HepG2 (cell line): ENCODE measurements around the gene DNAJB2. TPM values are rescaled to one million over a fixed set of nuclear protein-coding genes. Genes with fewer than 3 reads are reported as not detected.

ENCODE experiments used
- ATF7-NPFF ChIP-seq: sonication (generic); formaldehyde crosslinking; IDR thresholded peaks from 2 replicates; pipeline ENCODE4 v1.8.1; 2023; ENCODE audit warnings: mild to moderate bottlenecking, low read depth, missing genetic modification reagents, moderate library complexity
- IRX3 ChIP-seq: sonication (generic); formaldehyde crosslinking; IDR thresholded peaks from 2 replicates; pipeline ENCODE4 v1.8.1; 2023; ENCODE audit warnings: mild to moderate bottlenecking, low read depth, missing genetic modification reagents, borderline replicate concordance
- RARA ChIP-seq: IDR thresholded peaks from 2 replicates; pipeline ENCODE4 v1.6.1; 2016; ENCODE audit warnings: missing genetic modification reagents, missing compliant biosample characterization
- ZNF317 ChIP-seq: sonication (generic); formaldehyde crosslinking; IDR thresholded peaks from 2 replicates; pipeline ENCODE4 v1.5.0; 2020; ENCODE audit warnings: mild to moderate bottlenecking, missing genetic modification reagents
- ZNF350 ChIP-seq: sonication (generic); formaldehyde crosslinking; IDR thresholded peaks from 2 replicates; pipeline ENCODE4 v1.4.0; 2020; ENCODE audit warnings: mild to moderate bottlenecking, low read depth, missing genetic modification reagents, borderline replicate concordance
- ZNF556 ChIP-seq: sonication (generic); formaldehyde crosslinking; IDR thresholded peaks from 2 replicates; pipeline ENCODE4 v1.4.0; 2020; ENCODE audit warnings: mild to moderate bottlenecking, missing genetic modification reagents, borderline replicate concordance
- ZNF672 ChIP-seq: sonication (generic); formaldehyde crosslinking; IDR thresholded peaks from 2 replicates; pipeline ENCODE4 v1.8.1; 2022; ENCODE audit warnings: missing genetic modification reagents
- ZNF891 ChIP-seq: sonication (generic); formaldehyde crosslinking; IDR thresholded peaks from 2 replicates; pipeline ENCODE4 v1.5.0; 2020; ENCODE audit warnings: mild to moderate bottlenecking, missing genetic modification reagents
- ZZZ3 ChIP-seq: sonication (generic); formaldehyde crosslinking; IDR thresholded peaks from 2 replicates; pipeline ENCODE4 v1.4.0; 2020; ENCODE audit warnings: missing genetic modification reagents, mild to moderate bottlenecking, borderline replicate concordance
- polyA plus RNA-seq, 8 experiments: library from polyadenylated mRNA; depleted of rRNA in 3 of 8; stranded (reverse) in 7 of 8; unstranded in 1 of 8; fragments of >200 nt; fragmentation: Illumina TruSeq in 4 of 8; extraction: Trizol in 4 of 8; gene quantifications; 2 replicates each; pipeline versions ENCODE4 v1.2.1 to v1.2.3, GENCODE V29; 2011 to 2016; ENCODE audit warnings: low read depth in 4 of 8, missing spikeins in 1 of 8, mixed read lengths in 1 of 8; ENCODE audit not compliant: insufficient read depth in 1 of 8
- total RNA-seq, 5 experiments: library from RNA; depleted of rRNA; stranded (reverse); fragments of >200 nt; fragmentation: Illumina TruSeq; extraction: Trizol; gene quantifications; 2 replicates each; pipeline ENCODE4 v1.2.3, GENCODE V29; 2016; ENCODE audit warnings: low read depth in 1 of 5
- TF ChIP-seq, protein P1 (sequence below): IDR thresholded peaks from 2 replicates; pipeline ENCODE4 v1.6.1; 2016; ENCODE audit warnings: mild to moderate bottlenecking, missing biosample characterization, missing genetic modification reagents
- TF ChIP-seq, protein P2 (sequence below): sonication (generic); formaldehyde crosslinking; IDR thresholded peaks from 2 replicates; pipeline ENCODE4 v1.4.0; 2020; ENCODE audit warnings: low read depth, mild to moderate bottlenecking, missing genetic modification reagents
- TF ChIP-seq, protein P3 (sequence below): sonication (generic); formaldehyde crosslinking; IDR thresholded peaks from 2 replicates; pipeline ENCODE4 v1.8.0; 2022; ENCODE audit warnings: missing genetic modification reagents, mild to moderate bottlenecking, moderate library complexity, borderline replicate concordance
- TF ChIP-seq, protein P4 (sequence below): sonication (generic); formaldehyde crosslinking; IDR thresholded peaks from 2 replicates; pipeline ENCODE4 v1.4.0; 2020; ENCODE audit warnings: missing genetic modification reagents, borderline replicate concordance
- TF ChIP-seq, protein P5 (sequence below): sonication (generic); formaldehyde crosslinking; IDR thresholded peaks from 2 replicates; pipeline ENCODE4 v1.4.0; 2020; ENCODE audit warnings: mild to moderate bottlenecking, missing genetic modification reagents
- TF ChIP-seq, protein P6 (sequence below): sonication (generic); formaldehyde crosslinking; IDR thresholded peaks from 2 replicates; pipeline ENCODE4 v1.8.1; 2023; ENCODE audit warnings: missing genetic modification reagents, mild to moderate bottlenecking, borderline replicate concordance
- TF ChIP-seq, protein P7 (sequence below), 2 experiments: fragments of 450-650 bp in 1 of 2; sonication (generic) in 1 of 2; formaldehyde crosslinking; IDR thresholded peaks; 2 replicates each; pipeline versions ENCODE4 v1.5.0 to v1.8.0; 2020 to 2022; ENCODE audit warnings: mild to moderate bottlenecking in 1 of 2, missing genetic modification reagents in 1 of 2
- TF ChIP-seq, protein P8 (sequence below): sonication (generic); formaldehyde crosslinking; IDR thresholded peaks from 2 replicates; pipeline ENCODE4 v1.8.1; 2023; ENCODE audit warnings: mild to moderate bottlenecking, inconsistent platforms, moderate library complexity, missing genetic modification reagents, borderline replicate concordance

DNAJB2 gene
- total and polyA plus RNA-seq, 2 of the 13 experiments (the other 11 are each of a cell fraction or from before 2014, with no cell fraction given), result 21.3 to 31.1 TPM

DNA sequence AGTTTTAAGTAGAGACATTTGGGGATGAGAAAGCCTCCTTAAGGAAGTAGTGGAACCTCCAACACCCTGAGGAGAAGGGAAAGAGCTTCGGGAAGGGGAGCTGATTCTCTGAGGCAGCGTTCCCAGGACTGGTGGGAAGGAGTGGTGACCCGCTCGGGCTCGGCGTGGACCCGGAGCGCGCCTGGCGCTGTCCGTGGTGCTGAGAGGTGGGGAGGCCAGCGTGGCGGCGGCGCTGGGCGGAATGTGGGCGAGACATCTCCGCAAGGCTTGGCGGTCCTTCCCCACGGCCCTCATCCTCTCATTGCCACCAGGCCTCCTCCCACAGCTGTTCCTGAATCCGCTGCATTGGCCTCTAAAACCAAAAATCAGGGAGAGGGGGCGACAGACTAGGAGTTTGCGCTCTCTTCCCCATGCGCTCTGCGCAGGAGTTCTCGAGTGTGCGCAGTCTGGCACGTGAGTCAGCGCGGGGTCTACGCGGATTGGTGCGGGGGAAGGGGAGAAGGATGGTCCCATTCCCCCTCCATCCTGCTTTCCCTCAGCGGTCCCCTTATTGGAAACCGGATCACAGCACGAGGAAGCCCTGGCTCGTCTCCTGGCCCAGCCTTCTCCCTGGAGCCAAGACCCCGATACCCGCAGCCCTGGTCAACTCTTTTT is 52.5 kb downstream of the DNAJB2 start (continued):
- peak; percentile 93; the same call in 1 of the 2 replicates for TF ChIP-seq ATF7-NPFF (CRISPR knock-in tag)
- TF ChIP-seq, protein P1, sequence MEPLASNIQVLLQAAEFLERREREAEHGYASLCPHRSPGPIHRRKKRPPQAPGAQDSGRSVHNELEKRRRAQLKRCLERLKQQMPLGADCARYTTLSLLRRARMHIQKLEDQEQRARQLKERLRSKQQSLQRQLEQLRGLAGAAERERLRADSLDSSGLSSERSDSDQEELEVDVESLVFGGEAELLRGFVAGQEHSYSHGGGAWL, result peak; percentile 96
- peak; percentile 76 for TF ChIP-seq RARA (CRISPR knock-in tag)
- TF ChIP-seq IRX3, result no peak; the same call in 1 of the 2 replicates
- TF ChIP-seq ZNF350, result no peak
- TF ChIP-seq, protein P2, sequence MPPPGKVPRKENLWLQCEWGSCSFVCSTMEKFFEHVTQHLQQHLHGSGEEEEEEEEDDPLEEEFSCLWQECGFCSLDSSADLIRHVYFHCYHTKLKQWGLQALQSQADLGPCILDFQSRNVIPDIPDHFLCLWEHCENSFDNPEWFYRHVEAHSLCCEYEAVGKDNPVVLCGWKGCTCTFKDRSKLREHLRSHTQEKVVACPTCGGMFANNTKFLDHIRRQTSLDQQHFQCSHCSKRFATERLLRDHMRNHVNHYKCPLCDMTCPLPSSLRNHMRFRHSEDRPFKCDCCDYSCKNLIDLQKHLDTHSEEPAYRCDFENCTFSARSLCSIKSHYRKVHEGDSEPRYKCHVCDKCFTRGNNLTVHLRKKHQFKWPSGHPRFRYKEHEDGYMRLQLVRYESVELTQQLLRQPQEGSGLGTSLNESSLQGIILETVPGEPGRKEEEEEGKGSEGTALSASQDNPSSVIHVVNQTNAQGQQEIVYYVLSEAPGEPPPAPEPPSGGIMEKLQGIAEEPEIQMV (CRISPR knock-in tag), result peak; percentile 55; the same call in 1 of the 2 replicates
- TF ChIP-seq ZNF891 (CRISPR knock-in tag), result peak; percentile 49; the same call in 1 of the 2 replicates
- TF ChIP-seq, protein P3, sequence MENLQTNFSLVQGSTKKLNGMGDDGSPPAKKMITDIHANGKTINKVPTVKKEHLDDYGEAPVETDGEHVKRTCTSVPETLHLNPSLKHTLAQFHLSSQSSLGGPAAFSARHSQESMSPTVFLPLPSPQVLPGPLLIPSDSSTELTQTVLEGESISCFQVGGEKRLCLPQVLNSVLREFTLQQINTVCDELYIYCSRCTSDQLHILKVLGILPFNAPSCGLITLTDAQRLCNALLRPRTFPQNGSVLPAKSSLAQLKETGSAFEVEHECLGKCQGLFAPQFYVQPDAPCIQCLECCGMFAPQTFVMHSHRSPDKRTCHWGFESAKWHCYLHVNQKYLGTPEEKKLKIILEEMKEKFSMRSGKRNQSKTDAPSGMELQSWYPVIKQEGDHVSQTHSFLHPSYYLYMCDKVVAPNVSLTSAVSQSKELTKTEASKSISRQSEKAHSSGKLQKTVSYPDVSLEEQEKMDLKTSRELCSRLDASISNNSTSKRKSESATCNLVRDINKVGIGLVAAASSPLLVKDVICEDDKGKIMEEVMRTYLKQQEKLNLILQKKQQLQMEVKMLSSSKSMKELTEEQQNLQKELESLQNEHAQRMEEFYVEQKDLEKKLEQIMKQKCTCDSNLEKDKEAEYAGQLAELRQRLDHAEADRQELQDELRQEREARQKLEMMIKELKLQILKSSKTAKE, result peak; percentile 21; the same call in 1 of the 2 replicates
- TF ChIP-seq, protein P4, sequence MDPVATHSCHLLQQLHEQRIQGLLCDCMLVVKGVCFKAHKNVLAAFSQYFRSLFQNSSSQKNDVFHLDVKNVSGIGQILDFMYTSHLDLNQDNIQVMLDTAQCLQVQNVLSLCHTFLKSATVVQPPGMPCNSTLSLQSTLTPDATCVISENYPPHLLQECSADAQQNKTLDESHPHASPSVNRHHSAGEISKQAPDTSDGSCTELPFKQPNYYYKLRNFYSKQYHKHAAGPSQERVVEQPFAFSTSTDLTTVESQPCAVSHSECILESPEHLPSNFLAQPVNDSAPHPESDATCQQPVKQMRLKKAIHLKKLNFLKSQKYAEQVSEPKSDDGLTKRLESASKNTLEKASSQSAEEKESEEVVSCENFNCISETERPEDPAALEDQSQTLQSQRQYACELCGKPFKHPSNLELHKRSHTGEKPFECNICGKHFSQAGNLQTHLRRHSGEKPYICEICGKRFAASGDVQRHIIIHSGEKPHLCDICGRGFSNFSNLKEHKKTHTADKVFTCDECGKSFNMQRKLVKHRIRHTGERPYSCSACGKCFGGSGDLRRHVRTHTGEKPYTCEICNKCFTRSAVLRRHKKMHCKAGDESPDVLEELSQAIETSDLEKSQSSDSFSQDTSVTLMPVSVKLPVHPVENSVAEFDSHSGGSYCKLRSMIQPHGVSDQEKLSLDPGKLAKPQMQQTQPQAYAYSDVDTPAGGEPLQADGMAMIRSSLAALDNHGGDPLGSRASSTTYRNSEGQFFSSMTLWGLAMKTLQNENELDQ, result peak; percentile 98
- 0 out of 2 replicates have a peak, but pooled peaks have one; percentile 50 for TF ChIP-seq ZNF556 (CRISPR knock-in tag)
- TF ChIP-seq, protein P5, sequence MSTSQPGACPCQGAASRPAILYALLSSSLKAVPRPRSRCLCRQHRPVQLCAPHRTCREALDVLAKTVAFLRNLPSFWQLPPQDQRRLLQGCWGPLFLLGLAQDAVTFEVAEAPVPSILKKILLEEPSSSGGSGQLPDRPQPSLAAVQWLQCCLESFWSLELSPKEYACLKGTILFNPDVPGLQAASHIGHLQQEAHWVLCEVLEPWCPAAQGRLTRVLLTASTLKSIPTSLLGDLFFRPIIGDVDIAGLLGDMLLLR (CRISPR knock-in tag), result 0 out of 2 replicates have a peak, but pooled peaks have one; percentile 33
- TF ChIP-seq ZNF317 (CRISPR knock-in tag), result peak; percentile 69; the same call in 1 of the 2 replicates
- TF ChIP-seq, protein P6, sequence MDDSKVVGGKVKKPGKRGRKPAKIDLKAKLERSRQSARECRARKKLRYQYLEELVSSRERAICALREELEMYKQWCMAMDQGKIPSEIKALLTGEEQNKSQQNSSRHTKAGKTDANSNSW, result 0 out of 2 replicates have a peak, but pooled peaks have one; percentile 58
- TF ChIP-seq ZZZ3, result 0 out of 2 replicates have a peak, but pooled peaks have one; percentile 31
- TF ChIP-seq, protein P7, sequence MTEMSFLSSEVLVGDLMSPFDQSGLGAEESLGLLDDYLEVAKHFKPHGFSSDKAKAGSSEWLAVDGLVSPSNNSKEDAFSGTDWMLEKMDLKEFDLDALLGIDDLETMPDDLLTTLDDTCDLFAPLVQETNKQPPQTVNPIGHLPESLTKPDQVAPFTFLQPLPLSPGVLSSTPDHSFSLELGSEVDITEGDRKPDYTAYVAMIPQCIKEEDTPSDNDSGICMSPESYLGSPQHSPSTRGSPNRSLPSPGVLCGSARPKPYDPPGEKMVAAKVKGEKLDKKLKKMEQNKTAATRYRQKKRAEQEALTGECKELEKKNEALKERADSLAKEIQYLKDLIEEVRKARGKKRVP (CRISPR knock-in tag; IDR thresholded peaks at IDR 0.05), result 0 out of 4 replicates have a peak, but pooled peaks of 1 of the 2 experiments have one; percentile 15
- no peak for TF ChIP-seq ZNF672 (CRISPR knock-in tag)
- TF ChIP-seq, protein P8, sequence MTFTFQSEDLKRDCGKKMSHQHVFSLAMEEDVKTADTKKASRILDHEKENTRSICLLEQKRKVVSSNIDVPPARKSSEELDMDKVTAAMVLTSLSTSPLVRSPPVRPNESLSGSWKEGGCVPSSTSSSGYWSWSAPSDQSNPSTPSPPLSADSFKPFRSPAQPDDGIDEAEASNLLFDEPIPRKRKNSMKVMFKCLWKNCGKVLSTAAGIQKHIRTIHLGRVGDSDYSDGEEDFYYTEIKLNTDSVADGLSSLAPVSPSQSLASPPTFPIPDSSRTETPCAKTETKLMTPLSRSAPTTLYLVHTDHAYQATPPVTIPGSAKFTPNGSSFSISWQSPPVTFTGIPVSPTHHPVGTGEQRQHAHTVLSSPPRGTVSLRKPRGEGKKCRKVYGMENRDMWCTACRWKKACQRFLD, result 0 out of 2 replicates have a peak, but pooled peaks have one; percentile 65
